HepG2 (cell line): ENCODE data around the gene INSR. TPM values are rescaled to one million over a fixed set of nuclear protein-coding genes. Genes with fewer than 3 reads are reported as not detected.

ENCODE experiments used
- ARNTL ChIP-seq: sonication (generic); formaldehyde crosslinking; IDR thresholded peaks from 2 replicates; pipeline ENCODE4 v1.4.0; 2020; ENCODE audit warnings: mild to moderate bottlenecking, missing genetic modification reagents
- EED ChIP-seq: sonication (generic); formaldehyde crosslinking; IDR thresholded peaks from 2 replicates; pipeline ENCODE4 v1.5.0; 2020; ENCODE audit warnings: mild to moderate bottlenecking, missing genetic modification reagents
- HNRNPLL ChIP-seq: fragments of 200-400 bp; formaldehyde crosslinking; IDR thresholded peaks from 2 replicates; pipeline ENCODE4 v1.6.1; 2017; ENCODE audit warnings: mild to moderate bottlenecking, low read depth, low read length; ENCODE audit not compliant: poor library complexity, severe bottlenecking
- KDM1A ChIP-seq: IDR thresholded peaks from 2 replicates; pipeline ENCODE4 v1.6.1; 2016; ENCODE audit warnings: missing compliant biosample characterization
- MYNN ChIP-seq: sonication (generic); formaldehyde crosslinking; IDR thresholded peaks from 2 replicates; pipeline ENCODE4 v1.4.0; 2020; ENCODE audit warnings: mild to moderate bottlenecking, low read depth, missing genetic modification reagents
- NR2F2 ChIP-seq: IDR thresholded peaks from 2 replicates; pipeline ENCODE4 v1.6.1; 2012; ENCODE audit warnings: low read depth, inconsistent platforms, borderline replicate concordance
- PITX1 ChIP-seq: sonication (generic); formaldehyde crosslinking; IDR thresholded peaks from 2 replicates; pipeline ENCODE4 v1.5.1; 2020; ENCODE audit warnings: mild to moderate bottlenecking, missing genetic modification reagents
- RFX3 ChIP-seq: IDR thresholded peaks from 2 replicates; pipeline ENCODE4 v1.6.1; 2016; ENCODE audit warnings: missing biosample characterization, missing genetic modification reagents
- SKI ChIP-seq: fragments of 450-650 bp; IDR thresholded peaks from one replicate; pipeline ENCODE4 v1.6.1; 2018; ENCODE audit warnings: mild to moderate bottlenecking; ENCODE audit not compliant: partially characterized antibody
- THAP11 ChIP-seq: IDR thresholded peaks from 2 replicates; pipeline ENCODE4 v1.6.1; 2016; ENCODE audit warnings: missing biosample characterization, missing genetic modification reagents
- U2AF1 ChIP-seq: fragments of 200-400 bp; formaldehyde crosslinking; optimal IDR thresholded peaks from 2 replicates; pipeline ENCODE3; 2017; ENCODE audit warnings: mild to moderate bottlenecking, low read depth, low read length
- ZBTB8A ChIP-seq: sonication (generic); formaldehyde crosslinking; IDR thresholded peaks from 2 replicates; pipeline ENCODE4 v1.4.0; 2020; ENCODE audit warnings: mild to moderate bottlenecking, low read depth, missing genetic modification reagents, borderline replicate concordance
- ZMYM3 ChIP-seq: sonication (generic); formaldehyde crosslinking; IDR thresholded peaks from 2 replicates; pipeline ENCODE4 v1.5.1; 2020; ENCODE audit warnings: mild to moderate bottlenecking, missing genetic modification reagents
- ZNF121 ChIP-seq: sonication (generic); formaldehyde crosslinking; IDR thresholded peaks from 2 replicates; pipeline ENCODE4 v1.5.0; 2020; ENCODE audit warnings: mild to moderate bottlenecking, missing genetic modification reagents
- ZNF567 ChIP-seq: sonication (generic); formaldehyde crosslinking; IDR thresholded peaks from 2 replicates; pipeline ENCODE4 v1.8.1; 2023; ENCODE audit warnings: mild to moderate bottlenecking, missing genetic modification reagents, borderline replicate concordance
- ZNF841 ChIP-seq: sonication (generic); formaldehyde crosslinking; IDR thresholded peaks from 2 replicates; pipeline ENCODE4 v1.8.1; 2023; ENCODE audit warnings: missing genetic modification reagents, borderline replicate concordance
- ZSCAN31 ChIP-seq: sonication (generic); formaldehyde crosslinking; IDR thresholded peaks from 2 replicates; pipeline ENCODE4 v1.5.0; 2020; ENCODE audit warnings: low read depth, mild to moderate bottlenecking, missing genetic modification reagents
- polyA plus RNA-seq, 8 experiments: library from polyadenylated mRNA; depleted of rRNA in 3 of 8; stranded (reverse) in 7 of 8; unstranded in 1 of 8; fragments of >200 nt; fragmentation: Illumina TruSeq in 4 of 8; extraction: Trizol in 4 of 8; gene quantifications; 2 replicates each; pipeline versions ENCODE4 v1.2.1 to v1.2.3, GENCODE V29; 2011 to 2016; ENCODE audit warnings: low read depth in 4 of 8, missing spikeins in 1 of 8, mixed read lengths in 1 of 8; ENCODE audit not compliant: insufficient read depth in 1 of 8
- total RNA-seq, 5 experiments: library from RNA; depleted of rRNA; stranded (reverse); fragments of >200 nt; fragmentation: Illumina TruSeq; extraction: Trizol; gene quantifications; 2 replicates each; pipeline ENCODE4 v1.2.3, GENCODE V29; 2016; ENCODE audit warnings: low read depth in 1 of 5
- TF ChIP-seq, protein P1 (sequence below): IDR thresholded peaks from 2 replicates; pipeline ENCODE4 v1.6.1; 2016; ENCODE audit warnings: low read depth
- TF ChIP-seq, protein P2 (sequence below): sonication (generic); formaldehyde crosslinking; IDR thresholded peaks from 2 replicates; pipeline ENCODE4 v1.5.0; 2020; ENCODE audit warnings: mild to moderate bottlenecking, missing genetic modification reagents
- TF ChIP-seq, protein P3 (sequence below): sonication (generic); formaldehyde crosslinking; IDR thresholded peaks from 2 replicates; pipeline ENCODE4 v1.4.0; 2020; ENCODE audit warnings: mild to moderate bottlenecking, missing genetic modification reagents
- TF ChIP-seq, protein P4 (sequence below): sonication (generic); formaldehyde crosslinking; IDR thresholded peaks from 2 replicates; pipeline ENCODE4 v1.5.0; 2020; ENCODE audit warnings: mild to moderate bottlenecking, low read depth, missing genetic modification reagents, borderline replicate concordance
- TF ChIP-seq, protein P5 (sequence below): sonication (generic); formaldehyde crosslinking; IDR thresholded peaks from 2 replicates; pipeline ENCODE4 v1.8.0; 2022; ENCODE audit warnings: low read depth, missing genetic modification reagents

INSR gene
- total and polyA plus RNA-seq, 2 of the 13 experiments (the other 11 are each of a cell fraction or from before 2014, with no cell fraction given), result 24.2 to 29.8 TPM

DNA sequence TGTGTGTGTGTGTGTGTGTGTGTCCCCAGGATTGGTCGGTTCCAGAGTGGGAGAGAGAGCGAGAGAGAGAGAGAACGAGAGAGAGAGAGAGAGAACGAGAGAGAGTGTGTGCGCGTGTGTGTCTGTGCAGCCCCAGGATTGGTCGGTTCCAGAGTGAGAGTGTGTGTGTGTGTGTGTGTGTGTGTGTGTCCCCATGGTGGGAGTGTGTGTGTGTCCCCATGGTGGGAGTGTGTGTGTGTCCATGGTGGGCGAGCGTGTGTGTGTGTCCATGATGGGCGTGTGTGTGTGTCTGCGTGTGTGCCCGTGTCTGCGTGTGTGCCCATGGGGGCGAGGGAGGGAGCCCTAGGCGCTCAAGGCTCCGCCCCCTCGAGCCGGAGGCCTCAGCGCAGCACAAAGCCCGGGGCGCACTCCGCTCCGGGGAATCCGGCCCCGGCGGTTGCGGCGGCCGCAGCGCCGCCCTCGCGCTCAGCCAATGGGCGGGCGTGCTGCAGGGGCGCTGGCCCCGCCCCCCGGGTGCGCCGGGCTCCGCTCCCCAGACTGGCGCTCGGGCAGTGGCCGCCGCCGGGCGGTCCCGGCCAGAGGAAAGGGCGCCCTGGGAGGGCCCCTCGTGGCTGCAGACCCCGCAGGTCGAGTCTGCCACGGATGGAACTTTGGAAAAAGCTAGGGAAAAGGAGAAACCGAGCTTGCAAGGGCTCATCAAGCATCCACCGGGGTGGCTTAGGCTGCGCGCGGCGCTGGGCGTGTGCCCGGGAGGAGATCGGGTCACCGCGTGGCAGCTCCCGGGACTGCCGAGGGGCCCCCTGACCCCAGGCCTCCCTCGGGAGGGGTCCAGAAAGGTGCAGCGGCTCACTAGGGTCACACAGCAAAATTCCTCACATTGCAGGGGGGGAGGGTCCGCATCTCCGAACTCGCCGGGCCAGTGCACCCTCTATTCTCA is 96.2 kb downstream of the INSR start (continued):
- TF ChIP-seq MYNN (CRISPR knock-in tag), result no peak
- TF ChIP-seq, protein P1, sequence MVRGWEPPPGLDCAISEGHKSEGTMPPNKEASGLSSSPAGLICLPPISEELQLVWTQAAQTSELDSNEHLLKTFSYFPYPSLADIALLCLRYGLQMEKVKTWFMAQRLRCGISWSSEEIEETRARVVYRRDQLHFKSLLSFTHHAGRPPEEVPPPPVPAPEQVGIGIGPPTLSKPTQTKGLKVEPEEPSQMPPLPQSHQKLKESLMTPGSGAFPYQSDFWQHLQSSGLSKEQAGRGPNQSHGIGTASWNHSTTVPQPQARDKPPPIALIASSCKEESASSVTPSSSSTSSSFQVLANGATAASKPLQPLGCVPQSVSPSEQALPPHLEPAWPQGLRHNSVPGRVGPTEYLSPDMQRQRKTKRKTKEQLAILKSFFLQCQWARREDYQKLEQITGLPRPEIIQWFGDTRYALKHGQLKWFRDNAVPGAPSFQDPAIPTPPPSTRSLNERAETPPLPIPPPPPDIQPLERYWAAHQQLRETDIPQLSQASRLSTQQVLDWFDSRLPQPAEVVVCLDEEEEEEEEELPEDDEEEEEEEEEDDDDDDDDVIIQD (CRISPR knock-in tag), result no peak
- TF ChIP-seq, protein P2, sequence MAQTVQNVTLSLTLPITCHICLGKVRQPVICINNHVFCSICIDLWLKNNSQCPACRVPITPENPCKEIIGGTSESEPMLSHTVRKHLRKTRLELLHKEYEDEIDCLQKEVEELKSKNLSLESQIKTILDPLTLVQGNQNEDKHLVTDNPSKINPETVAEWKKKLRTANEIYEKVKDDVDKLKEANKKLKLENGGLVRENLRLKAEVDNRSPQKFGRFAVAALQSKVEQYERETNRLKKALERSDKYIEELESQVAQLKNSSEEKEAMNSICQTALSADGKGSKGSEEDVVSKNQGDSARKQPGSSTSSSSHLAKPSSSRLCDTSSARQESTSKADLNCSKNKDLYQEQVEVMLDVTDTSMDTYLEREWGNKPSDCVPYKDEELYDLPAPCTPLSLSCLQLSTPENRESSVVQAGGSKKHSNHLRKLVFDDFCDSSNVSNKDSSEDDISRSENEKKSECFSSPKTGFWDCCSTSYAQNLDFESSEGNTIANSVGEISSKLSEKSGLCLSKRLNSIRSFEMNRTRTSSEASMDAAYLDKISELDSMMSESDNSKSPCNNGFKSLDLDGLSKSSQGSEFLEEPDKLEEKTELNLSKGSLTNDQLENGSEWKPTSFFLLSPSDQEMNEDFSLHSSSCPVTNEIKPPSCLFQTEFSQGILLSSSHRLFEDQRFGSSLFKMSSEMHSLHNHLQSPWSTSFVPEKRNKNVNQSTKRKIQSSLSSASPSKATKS (CRISPR knock-in tag), result peak; percentile 93
- no peak for TF ChIP-seq ZSCAN31 (CRISPR knock-in tag)
- no peak for TF ChIP-seq RFX3 (CRISPR knock-in tag)
- no peak for TF ChIP-seq NR2F2
- no peak for TF ChIP-seq ZNF841 (CRISPR knock-in tag)
- peak; percentile 65 for TF ChIP-seq ARNTL
- TF ChIP-seq, protein P3, sequence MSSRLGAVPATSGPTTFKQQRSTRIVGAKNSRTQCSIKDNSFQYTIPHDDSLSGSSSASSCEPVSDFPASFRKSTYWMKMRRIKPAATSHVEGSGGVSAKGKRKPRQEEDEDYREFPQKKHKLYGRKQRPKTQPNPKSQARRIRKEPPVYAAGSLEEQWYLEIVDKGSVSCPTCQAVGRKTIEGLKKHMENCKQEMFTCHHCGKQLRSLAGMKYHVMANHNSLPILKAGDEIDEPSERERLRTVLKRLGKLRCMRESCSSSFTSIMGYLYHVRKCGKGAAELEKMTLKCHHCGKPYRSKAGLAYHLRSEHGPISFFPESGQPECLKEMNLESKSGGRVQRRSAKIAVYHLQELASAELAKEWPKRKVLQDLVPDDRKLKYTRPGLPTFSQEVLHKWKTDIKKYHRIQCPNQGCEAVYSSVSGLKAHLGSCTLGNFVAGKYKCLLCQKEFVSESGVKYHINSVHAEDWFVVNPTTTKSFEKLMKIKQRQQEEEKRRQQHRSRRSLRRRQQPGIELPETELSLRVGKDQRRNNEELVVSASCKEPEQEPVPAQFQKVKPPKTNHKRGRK (CRISPR knock-in tag), result no peak
- TF ChIP-seq EED, result no peak
- TF ChIP-seq PITX1 (CRISPR knock-in tag), result no peak
- 0 out of 2 replicates have a peak, but pooled peaks have one; percentile 37 for TF ChIP-seq KDM1A
- TF ChIP-seq U2AF1, result no peak
- TF ChIP-seq ZMYM3 (CRISPR knock-in tag), result peak; percentile 63; the same call in 1 of the 2 replicates
- TF ChIP-seq, protein P4, sequence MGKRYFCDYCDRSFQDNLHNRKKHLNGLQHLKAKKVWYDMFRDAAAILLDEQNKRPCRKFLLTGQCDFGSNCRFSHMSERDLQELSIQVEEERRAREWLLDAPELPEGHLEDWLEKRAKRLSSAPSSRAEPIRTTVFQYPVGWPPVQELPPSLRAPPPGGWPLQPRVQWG (CRISPR knock-in tag), result no peak
- TF ChIP-seq ZNF567, result no peak
- no peak; the same call in 1 of the 2 replicates for TF ChIP-seq ZBTB8A (CRISPR knock-in tag)
- TF ChIP-seq HNRNPLL, result peak; percentile 73
- TF ChIP-seq THAP11, result no peak; the same call in 1 of the 2 replicates
- TF ChIP-seq SKI, result peak; percentile 73
- TF ChIP-seq, protein P5, sequence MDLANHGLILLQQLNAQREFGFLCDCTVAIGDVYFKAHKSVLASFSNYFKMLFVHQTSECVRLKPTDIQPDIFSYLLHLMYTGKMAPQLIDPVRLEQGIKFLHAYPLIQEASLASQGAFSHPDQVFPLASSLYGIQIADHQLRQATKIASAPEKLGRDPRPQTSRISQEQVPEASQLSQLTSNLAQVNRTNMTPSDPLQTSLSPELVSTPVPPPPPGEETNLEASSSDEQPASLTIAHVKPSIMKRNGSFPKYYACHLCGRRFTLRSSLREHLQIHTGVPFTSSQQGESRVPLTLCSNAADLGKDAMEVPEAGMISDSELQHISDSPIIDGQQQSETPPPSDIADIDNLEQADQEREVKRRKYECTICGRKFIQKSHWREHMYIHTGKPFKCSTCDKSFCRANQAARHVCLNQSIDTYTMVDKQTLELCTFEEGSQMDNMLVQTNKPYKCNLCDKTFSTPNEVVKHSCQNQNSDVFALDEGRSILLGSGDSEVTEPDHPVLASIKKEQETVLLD (CRISPR knock-in tag), result no peak
- TF ChIP-seq ZNF121 (CRISPR knock-in tag), result peak; percentile 81
